ENCODE data around the gene ADSS1. TPM values are rescaled to one million over a fixed set of nuclear protein-coding genes. Genes with fewer than 3 reads are reported as not detected.
"Not testable (repeated sequence)": the region's sequence is repeated elsewhere in the genome, so short reads cannot be mapped to it uniquely, and the experiment has no call there.

The ADSS1 gene
- total and polyA plus RNA-seq, 3 experiments from 2014 or later = 1.4 to 1.6 (median 1.5) TPM

DNA sequence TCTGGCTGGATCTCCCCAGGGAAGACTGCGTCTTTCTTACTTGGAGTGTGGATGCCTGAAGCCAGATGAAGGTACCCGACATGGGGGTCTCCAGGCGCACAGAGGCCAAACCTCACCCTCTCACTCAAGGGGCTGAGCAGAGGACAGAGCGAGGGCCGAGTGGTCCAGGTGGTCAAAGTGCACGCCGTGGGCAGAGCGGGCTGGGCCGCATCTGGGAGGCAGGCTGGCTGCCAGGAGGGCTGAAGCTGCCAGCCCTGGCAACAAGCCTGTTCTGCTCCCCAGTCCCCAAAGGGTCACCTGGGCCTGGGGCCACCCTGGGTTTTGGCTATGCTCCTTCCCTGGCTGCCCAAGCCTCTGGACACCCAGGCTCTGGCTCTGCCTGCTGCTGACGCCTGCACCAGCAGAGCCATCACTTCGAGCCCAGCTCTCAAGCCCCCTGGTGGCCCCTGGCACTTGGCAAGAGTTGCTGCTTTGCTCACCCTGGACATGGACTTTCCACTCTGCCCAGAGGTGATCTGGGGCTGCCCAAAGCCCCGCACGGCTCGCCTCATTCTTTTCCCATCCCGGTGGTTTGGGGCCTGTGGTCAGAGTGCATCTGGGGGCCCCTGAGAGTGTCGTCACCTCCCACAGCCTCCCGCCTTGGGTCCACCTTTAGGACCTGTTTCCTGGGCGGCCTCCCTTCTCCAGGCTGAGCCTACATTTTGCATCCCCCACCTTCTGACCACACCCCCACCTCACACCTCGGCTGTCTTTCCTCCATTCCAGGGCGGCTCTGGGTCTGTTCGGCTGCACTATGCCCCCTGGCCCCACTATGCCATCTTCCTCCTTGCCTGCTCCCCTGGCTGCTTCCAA, 2.8 kb downstream of the ADSS1 start:
- H3K9me3 ChIP-seq (ENCODE audit: low read length) = no peaks in the 10 kb centered on the region
- ChIA-PET POLR2A (no interaction called here), CTCF (no interaction called here)
- Mint-ChIP-seq H3K27ac (peak overlapping the region in 1 of 8 donors; percentile 97), H3K4me1 (peaks cover 0 to 3% (median 0%) of the 10 kb centered on the region in 3 donors), H3K9me3 (no peaks in the 10 kb centered on the region), H3K4me3 (no peak overlapping the region), H3K27me3 (no peaks in the 10 kb centered on the region), H3K36me3 (no peaks in the 10 kb centered on the region)
- no peak overlapping the region for H3K27ac ChIP-seq (ENCODE audit: low read depth, low read length)
- DNase-seq = no peak
- no peak overlapping the region for H3K4me3 ChIP-seq (ENCODE audit: low read length)
- no peaks in the 10 kb centered on the region for H3K27me3 ChIP-seq (ENCODE audit: insufficient read depth, low read length, poor library complexity, severe bottlenecking)
- peaks cover 6% of the 10 kb centered on the region for H3K4me1 ChIP-seq (ENCODE audit: insufficient read depth, low read length)
- H3K36me3 ChIP-seq (ENCODE audit: insufficient read depth, low read length) = no peaks in the 10 kb centered on the region

DNA sequence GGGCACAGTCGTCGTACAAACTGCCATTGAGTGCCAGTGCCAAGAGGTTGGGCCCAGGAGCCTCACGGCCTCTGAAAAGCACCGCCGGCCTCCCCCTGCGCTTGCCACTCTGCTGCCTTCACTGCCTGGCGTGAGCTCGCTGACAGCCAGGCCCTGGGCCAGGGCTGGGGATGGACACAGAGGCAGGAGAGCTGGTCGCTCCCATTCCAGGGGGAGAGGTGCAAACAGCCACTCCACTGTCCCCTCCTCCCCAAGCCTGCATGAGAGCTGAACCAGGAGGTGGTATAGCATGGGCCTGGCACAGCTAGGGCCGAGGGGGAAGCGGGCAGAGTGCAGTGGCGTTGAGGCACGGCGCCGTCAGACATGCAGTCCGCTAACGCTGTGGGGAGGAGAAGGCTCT, 4.6 kb downstream of the ADSS1 start:
- H3K27ac Mint-ChIP-seq = no peak overlapping the region
- Histone ChIP-seq H3K27ac (ENCODE audit: low read depth, low read length) (peak overlapping the region; percentile 38), H3K36me3 (ENCODE audit: insufficient read depth, low read length) (no peaks in the 10 kb centered on the region), H3K9me3 (ENCODE audit: low read length) (no peaks in the 10 kb centered on the region), H3K4me3 (ENCODE audit: low read length) (no peak overlapping the region), H3K27me3 (ENCODE audit: insufficient read depth, low read length, poor library complexity, severe bottlenecking) (no peaks in the 10 kb centered on the region), H3K4me1 (ENCODE audit: insufficient read depth, low read length) (peaks cover 6% of the 10 kb centered on the region)
- POLR2A ChIA-PET = no interaction called here
- H3K27me3 Mint-ChIP-seq = no peaks in the 10 kb centered on the region
- H3K4me1 Mint-ChIP-seq = peaks cover 0 to 3% (median 0%) of the 10 kb centered on the region in 3 donors
- H3K4me3 Mint-ChIP-seq = peak overlapping the region in 1 of 7 donors; percentile 45
- no peaks in the 10 kb centered on the region for H3K9me3 Mint-ChIP-seq
- H3K36me3 Mint-ChIP-seq = no peaks in the 10 kb centered on the region
- no peak for DNase-seq
- CTCF ChIA-PET = no interaction called here

DNA sequence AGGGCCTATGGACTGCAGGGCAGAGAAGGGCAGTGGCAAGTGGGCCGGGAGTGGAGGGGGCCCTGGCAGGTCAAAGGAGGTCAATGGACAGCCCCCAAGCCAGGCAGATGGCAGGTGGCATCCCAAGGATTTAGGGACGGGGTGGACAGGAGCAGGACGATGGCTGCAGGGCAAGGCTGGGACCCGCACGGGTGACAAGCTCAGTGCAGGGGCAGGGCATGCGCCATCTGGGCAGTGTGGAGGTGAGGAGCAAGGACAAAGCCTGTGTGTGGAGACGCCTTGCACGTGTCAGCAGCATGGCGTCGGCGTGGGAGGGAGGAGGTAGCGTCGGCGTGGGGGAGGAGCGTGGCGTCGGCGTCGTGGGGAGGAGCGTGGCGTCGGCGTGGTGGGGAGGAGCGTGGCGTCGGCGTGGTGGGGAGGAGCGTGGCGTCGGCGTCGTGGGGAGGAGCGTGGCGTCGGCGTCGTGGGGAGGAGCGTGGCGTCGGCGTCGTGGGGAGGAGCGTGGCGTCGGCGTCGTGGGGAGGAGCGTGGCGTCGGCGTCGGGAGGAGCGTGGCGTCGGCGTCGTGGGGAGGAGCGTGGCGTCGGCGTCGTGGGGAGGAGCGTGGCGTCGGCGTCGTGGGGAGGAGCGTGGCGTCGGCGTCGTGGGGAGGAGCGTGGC, 5.3 kb downstream of the ADSS1 start:
- H3K27me3 Mint-ChIP-seq; H3K4me1 ChIP-seq (ENCODE audit: insufficient read depth, low read length); H3K4me1 Mint-ChIP-seq; H3K27ac Mint-ChIP-seq; POLR2A ChIA-PET; CTCF ChIA-PET; H3K4me3 ChIP-seq (ENCODE audit: low read length); H3K9me3 Mint-ChIP-seq; H3K27me3 ChIP-seq (ENCODE audit: insufficient read depth, low read length, poor library complexity, severe bottlenecking); H3K36me3 ChIP-seq (ENCODE audit: insufficient read depth, low read length); H3K36me3 Mint-ChIP-seq; DNase-seq; H3K9me3 ChIP-seq (ENCODE audit: low read length): not testable (repeated sequence)
- peak overlapping the region in 1 of 7 donors; percentile 45 for H3K4me3 Mint-ChIP-seq
- peak overlapping the region; percentile 38 for H3K27ac ChIP-seq (ENCODE audit: low read depth, low read length)

DNA sequence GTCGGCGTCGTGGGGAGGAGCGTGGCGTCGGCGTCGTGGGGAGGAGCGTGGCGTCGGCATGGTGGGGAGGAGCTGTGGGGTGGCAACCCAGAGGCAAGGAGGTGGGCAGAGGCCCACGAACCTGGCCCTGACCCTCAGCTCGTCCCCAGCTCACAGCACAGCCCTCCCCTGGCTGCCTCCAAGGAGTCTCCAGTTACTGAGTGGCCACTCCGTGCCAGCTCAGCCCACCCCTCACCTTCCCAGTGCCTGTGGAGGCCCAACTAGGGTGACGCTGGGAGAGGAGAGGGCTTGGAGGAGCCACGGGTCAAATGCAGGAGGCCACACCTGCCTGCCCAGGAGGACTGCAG, 5.8 kb downstream of the ADSS1 start:
- Mint-ChIP-seq H3K4me3 (no peak overlapping the region), H3K4me1 (no peaks in the 10 kb centered on the region), H3K9me3 (no peaks in the 10 kb centered on the region), H3K27ac (no peak overlapping the region), H3K36me3 (no peaks in the 10 kb centered on the region), H3K27me3 (no peaks in the 10 kb centered on the region)
- peak overlapping the region; percentile 31 for H3K27ac ChIP-seq (ENCODE audit: low read depth, low read length)
- CTCF ChIA-PET = no interaction called here
- no peak overlapping the region for H3K4me3 ChIP-seq (ENCODE audit: low read length)
- peaks cover 3% of the 10 kb centered on the region for H3K4me1 ChIP-seq (ENCODE audit: insufficient read depth, low read length)
- no peaks in the 10 kb centered on the region for H3K9me3 ChIP-seq (ENCODE audit: low read length)
- no peaks in the 10 kb centered on the region for H3K27me3 ChIP-seq (ENCODE audit: insufficient read depth, low read length, poor library complexity, severe bottlenecking)
- H3K36me3 ChIP-seq (ENCODE audit: insufficient read depth, low read length) = no peaks in the 10 kb centered on the region
- no peak for DNase-seq
- POLR2A ChIA-PET = no interaction called here

DNA sequence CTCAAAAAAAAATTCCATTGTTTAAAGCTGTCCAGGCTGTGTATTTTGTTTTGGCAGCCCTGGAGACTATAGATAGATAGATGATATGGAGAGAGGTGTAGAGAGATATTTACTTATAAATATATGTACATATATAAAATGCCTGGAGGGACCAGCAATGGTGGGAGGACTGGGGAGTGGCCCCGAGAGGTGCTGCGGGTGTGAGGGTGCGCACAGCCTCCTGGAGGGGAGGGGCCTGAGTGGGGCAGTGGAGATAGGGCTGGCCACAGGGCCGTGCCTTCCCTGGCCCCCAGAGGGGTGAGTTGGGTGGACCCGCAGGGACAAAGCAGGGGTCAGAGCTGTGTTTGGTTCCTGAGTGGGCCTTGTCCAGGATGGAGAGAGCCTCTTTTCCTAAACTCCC, 6.5 kb downstream of the ADSS1 start:
- DNase-seq = no peak
- Histone ChIP-seq H3K4me3 (ENCODE audit: low read length) (no peak overlapping the region), H3K9me3 (ENCODE audit: low read length) (no peaks in the 10 kb centered on the region), H3K4me1 (ENCODE audit: insufficient read depth, low read length) (no peaks in the 10 kb centered on the region), H3K36me3 (ENCODE audit: insufficient read depth, low read length) (no peaks in the 10 kb centered on the region), H3K27me3 (ENCODE audit: insufficient read depth, low read length, poor library complexity, severe bottlenecking) (no peaks in the 10 kb centered on the region), H3K27ac (ENCODE audit: low read depth, low read length) (peak overlapping the region; percentile 31)
- H3K4me1 Mint-ChIP-seq = no peaks in the 10 kb centered on the region
- no peaks in the 10 kb centered on the region for H3K36me3 Mint-ChIP-seq
- POLR2A ChIA-PET = no interaction called here
- CTCF ChIA-PET = no interaction called here
- no peaks in the 10 kb centered on the region for H3K27me3 Mint-ChIP-seq
- H3K27ac Mint-ChIP-seq = no peak overlapping the region
- H3K9me3 Mint-ChIP-seq = no peaks in the 10 kb centered on the region
- H3K4me3 Mint-ChIP-seq = no peak overlapping the region

DNA sequence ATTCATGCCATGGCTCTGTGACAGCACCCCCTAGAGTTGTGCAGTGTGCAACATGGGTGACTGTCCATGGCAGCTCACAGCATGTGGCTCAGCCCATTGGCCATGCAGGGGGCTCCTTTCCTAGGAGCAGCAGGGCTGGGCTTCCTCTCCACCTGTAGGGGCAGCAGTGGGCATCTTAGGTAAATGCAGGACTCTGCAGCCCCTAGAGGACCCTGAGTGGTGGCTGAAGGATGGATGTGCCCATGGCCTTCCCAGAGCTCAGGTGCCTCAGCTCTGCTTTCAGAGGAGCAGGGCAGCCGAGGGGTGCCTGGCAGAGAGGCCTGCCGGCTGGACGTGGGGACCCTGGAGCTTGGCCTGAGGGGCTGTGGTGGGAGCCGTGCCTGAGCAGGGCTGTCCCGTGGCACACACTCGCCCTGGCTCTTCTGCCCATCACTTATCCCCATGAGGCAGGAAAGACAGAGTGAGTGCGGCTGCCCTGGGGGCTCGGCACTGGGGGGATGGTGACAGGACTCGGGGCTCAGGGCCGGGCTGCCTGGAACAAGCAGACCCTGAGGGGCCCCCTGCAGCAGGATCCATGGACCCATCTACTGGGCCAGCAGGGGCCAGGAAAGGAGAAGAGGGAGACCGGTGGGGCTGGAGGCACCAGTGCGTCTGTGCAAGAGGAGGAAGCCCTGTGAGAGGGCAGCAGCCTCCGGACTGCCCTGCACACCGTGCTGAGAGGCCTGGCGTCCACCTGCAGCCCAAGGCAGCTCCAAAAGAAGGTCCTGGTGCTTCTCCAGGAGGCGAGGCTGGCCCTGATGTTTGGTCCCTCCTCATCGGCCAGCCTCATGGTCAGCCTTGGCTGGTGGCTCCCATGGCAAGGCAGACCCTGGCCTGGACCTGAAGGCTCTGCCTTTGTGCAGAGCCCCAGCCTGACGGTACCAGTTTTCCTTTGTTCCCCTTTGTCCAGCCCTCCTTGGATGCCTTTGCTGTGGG, 7.6 kb downstream of the ADSS1 start:
- Mint-ChIP-seq H3K4me1 (no peaks in the 10 kb centered on the region), H3K36me3 (no peaks in the 10 kb centered on the region), H3K27me3 (no peaks in the 10 kb centered on the region), H3K9me3 (no peaks in the 10 kb centered on the region), H3K4me3 (no peak overlapping the region), H3K27ac (no peak overlapping the region)
- H3K4me1 ChIP-seq (ENCODE audit: insufficient read depth, low read length) = no peaks in the 10 kb centered on the region
- DNase-seq = no peak
- no peaks in the 10 kb centered on the region for H3K27me3 ChIP-seq (ENCODE audit: insufficient read depth, low read length, poor library complexity, severe bottlenecking)
- CTCF ChIA-PET = no interaction called here
- no peaks in the 10 kb centered on the region for H3K36me3 ChIP-seq (ENCODE audit: insufficient read depth, low read length)
- H3K27ac ChIP-seq (ENCODE audit: low read depth, low read length) = no peak overlapping the region
- no peaks in the 10 kb centered on the region for H3K9me3 ChIP-seq (ENCODE audit: low read length)
- POLR2A ChIA-PET = no interaction called here
- H3K4me3 ChIP-seq (ENCODE audit: low read length) = no peak overlapping the region

DNA sequence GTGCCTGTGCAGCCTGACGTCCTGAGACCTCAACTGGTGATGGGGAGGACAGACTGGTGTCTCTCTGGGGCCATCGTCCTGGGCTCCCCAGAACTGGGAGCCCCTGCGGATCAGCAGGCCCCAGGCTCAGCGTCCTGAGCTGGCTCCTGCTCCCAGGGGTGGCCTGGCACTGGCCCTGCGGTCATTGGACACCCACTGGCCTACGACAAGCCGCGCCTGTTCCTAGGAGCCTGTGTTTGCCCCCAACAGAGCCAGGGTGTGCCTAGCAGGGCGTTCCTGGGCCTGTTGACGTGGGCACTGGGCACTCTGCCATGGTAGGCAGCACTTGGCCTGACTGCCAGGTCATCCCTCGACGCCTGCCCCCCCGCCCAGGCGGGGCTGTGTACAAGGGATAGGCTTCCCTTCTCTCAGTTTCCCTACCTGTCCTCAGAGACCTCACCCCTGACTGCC, 8.4 kb downstream of the ADSS1 start:
- Histone ChIP-seq H3K4me3 (ENCODE audit: low read length) (no peak overlapping the region), H3K27me3 (ENCODE audit: insufficient read depth, low read length, poor library complexity, severe bottlenecking) (no peaks in the 10 kb centered on the region), H3K36me3 (ENCODE audit: insufficient read depth, low read length) (no peaks in the 10 kb centered on the region), H3K4me1 (ENCODE audit: insufficient read depth, low read length) (no peaks in the 10 kb centered on the region), H3K27ac (ENCODE audit: low read depth, low read length) (no peak overlapping the region), H3K9me3 (ENCODE audit: low read length) (no peaks in the 10 kb centered on the region)
- no peaks in the 10 kb centered on the region for H3K36me3 Mint-ChIP-seq
- no peaks in the 10 kb centered on the region for H3K4me1 Mint-ChIP-seq
- ChIA-PET CTCF (no interaction called here), POLR2A (no interaction called here)
- H3K27me3 Mint-ChIP-seq = no peaks in the 10 kb centered on the region
- H3K27ac Mint-ChIP-seq = no peak overlapping the region
- no peak overlapping the region for H3K4me3 Mint-ChIP-seq
- no peaks in the 10 kb centered on the region for H3K9me3 Mint-ChIP-seq
- DNase-seq = no peak
